Activated CD4-positive, alpha-beta T cell treated with anti-CD3 and anti-CD28 coated beads for 1 hour (primary cell): ENCODE measurements around the gene ELK4.

ENCODE experiments used
- DNase-seq: peaks from one replicate; pipeline ENCODE4 v3.0.0-alpha.2; 2020

The ELK4 gene, protein sequence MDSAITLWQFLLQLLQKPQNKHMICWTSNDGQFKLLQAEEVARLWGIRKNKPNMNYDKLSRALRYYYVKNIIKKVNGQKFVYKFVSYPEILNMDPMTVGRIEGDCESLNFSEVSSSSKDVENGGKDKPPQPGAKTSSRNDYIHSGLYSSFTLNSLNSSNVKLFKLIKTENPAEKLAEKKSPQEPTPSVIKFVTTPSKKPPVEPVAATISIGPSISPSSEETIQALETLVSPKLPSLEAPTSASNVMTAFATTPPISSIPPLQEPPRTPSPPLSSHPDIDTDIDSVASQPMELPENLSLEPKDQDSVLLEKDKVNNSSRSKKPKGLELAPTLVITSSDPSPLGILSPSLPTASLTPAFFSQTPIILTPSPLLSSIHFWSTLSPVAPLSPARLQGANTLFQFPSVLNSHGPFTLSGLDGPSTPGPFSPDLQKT

GRCh38 chr1:205631768-205632668 is at the start of gene ELK4:
Gene ELK4 (minus strand): TSS chr1:205632011. CDS start chr1:205623882, 8,129 bp downstream.
- DNase-seq, result peak; percentile 100

- no peak for DNase-seq
Observed at GRCh38 chr1:205681364-205681763, 49.6 kb upstream of the ELK4 start.

DNA sequence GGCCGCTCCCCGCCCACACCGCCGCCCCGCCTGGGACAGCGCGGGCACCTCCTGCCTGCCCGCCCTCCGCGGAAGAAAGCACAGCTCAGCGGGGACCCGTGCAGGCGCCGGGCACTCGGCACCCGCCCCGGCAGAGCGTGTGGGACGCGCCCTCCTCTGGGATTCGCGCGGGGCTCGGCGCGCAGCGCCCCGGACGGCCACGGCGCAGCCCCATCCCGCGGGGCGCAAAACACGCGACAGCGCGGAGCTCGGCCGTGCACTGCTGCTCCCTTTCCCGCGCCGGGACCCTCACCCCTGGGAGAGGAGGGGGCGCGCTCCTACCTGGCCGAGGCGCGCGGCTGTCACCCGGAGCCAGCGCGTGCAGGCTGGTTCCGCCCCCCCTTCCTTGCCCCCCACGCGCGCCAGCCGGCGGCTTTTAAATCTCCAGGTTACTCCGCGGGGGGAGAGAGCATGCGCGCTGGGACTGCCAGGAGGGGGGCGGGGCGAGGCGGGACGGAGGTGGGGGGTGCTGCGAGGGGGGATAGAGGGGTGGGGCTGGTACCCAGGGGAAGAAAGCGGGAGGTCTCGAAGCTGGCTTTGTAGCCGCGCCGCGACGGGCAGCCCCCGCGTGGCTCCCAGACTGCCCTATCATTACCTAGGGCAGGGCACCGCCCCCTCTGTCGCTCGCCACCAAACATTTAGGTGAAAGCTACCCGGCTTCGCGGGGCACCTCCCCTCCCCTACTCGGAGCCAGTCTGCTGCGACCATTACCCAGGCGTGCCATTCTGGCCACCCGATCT is 48.5 kb upstream of the ELK4 start, which contains the start of gene SLC45A3:
SLC45A3 (minus strand) TSS at position 437 of the 779 bp plus-strand sequence. CDS start 15,853 bp downstream, outside the sequence.
- no peak for DNase-seq

DNA sequence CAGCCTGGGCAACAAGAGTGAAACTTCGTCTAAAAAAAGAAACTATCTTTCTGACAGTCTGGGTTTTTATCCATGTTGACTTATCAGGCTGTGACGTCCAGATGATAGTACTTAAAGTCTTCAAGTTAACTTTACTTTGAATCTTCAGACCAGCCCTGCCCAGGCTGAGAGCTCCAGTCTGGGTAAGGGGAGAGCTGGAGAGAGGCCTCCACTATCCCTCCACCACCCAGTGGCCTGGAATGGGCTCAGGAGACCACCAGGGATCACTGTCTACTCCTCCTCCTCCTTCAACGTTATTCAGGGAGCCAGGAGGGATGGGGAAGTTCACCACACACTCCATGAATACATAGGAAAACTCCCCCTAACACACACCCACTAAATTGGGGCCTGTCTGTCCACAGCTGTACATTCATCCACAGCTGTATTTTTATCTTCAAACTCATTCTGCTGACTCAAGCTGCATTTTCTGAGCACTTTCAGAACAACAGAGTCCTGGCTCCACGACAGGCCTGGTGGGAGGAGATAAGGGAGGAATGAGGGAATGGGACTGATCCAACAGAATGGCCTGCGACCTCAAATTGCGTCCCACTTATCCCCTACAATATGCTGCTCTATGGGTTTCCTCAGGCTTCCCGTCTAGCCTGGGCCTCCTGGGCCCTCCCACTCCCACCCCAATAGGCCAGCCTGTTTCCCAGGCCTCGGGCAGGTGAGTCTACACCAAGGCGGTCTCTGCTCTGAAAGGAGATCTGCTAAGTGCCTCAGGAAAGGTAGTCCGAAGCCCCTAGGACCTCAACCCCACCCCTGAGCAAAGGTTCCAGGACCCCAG is 46.7 kb upstream of the ELK4 start:
- no peak for DNase-seq

GRCh38 chr1:205677167-205677566 is 45.4 kb upstream of the ELK4 start:
- no peak for DNase-seq

- DNase-seq, result no peak
Observed at GRCh38 chr1:205676597-205676996, 44.8 kb upstream of the ELK4 start.

DNA sequence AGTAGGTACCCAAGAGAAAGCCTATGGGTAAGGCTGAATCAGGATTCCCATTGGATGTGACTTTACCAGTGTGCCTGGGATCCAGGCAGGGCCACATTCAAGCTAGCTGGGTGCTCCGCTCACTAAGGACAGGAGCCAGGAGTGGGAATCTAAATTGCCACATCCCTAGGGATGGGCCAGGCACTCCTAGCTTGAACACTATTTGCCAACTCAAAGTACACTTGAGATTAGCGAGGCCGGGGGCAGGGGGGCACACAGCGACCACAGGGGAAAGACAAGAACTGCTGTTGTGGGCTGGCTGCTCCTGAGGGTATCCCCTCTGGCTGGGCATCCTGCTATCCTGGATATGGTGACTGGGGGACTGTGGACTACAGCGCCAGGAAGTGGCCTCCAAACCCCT is 44.2 kb upstream of the ELK4 start:
- no peak for DNase-seq

- DNase-seq, result no peak
Observed at GRCh38 chr1:205675247-205675646, 43.4 kb upstream of the ELK4 start.

GRCh38 chr1:205672970-205673369 is 41.2 kb upstream of the ELK4 start:
- no peak for DNase-seq

GRCh38 chr1:205672395-205672889 is 40.6 kb upstream of the ELK4 start:
- DNase-seq, result no peak

- DNase-seq, result no peak
Observed at GRCh38 chr1:205670611-205671430, 39.0 kb upstream of the ELK4 start.

- DNase-seq, result no peak
Observed at GRCh38 chr1:205670150-205670446, 38.3 kb upstream of the ELK4 start.

DNA sequence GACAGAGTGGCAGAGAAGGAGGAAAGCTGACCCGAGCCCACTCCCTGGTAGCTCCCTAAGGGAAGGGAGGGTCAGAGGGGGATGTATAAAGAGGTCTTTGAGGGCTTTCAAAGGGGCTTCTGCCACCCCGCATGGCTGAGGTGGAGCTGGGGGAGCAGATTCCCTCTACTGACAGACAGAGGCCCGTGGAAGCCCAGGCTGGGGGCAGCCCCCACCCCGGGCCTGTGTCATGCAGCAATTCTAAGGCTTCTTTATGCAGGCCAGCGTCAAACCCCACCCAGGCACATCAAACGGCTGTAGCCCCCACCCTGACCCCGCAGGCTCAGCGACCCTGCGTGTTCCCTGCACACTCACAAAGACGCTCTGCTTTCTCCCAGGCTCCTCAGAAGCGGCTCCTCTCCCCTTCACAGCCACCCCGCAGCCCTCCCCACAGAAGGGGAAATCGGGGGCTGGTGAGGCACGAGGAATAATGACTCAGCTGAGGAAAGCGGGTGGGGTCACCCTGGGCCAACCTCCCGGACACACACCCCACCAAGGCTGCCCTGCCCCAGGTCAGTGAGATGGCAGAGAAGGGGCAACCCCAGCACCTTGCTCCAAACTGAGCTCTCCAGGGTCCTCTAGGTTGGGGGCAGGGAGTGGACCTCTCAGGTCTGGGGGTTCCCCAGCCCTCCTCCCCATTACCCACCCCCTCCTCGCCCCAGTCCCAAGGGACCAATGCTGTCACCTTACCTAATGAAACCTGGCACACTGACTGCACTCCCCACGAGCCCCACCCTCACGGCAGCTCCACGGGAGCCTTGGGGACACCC is 37.7 kb upstream of the ELK4 start:
- DNase-seq, result no peak

DNA sequence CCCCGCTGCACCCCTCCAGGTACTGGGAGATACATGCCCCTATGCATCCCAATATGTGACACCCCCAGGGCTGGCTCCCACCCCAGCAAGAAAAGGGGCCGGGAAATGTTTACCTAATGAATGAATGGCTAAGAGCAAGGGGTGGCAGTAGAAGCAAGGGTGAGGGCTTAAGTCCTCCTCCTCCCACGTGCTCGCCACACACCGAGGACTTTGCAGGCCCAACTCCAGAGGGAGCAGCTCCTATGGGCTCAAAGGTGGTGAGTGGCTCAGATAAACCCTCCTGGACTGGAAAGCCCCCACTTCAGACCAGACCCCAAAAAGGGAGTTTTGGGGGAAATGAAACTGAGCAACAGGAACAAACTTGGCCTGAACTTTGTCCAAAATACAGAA is 37.1 kb upstream of the ELK4 start:
- DNase-seq, result no peak

GRCh38 chr1:205667909-205668643 is 36.3 kb upstream of the ELK4 start:
- no peak for DNase-seq

GRCh38 chr1:205666372-205667166 is 34.8 kb upstream of the ELK4 start:
- no peak for DNase-seq

- no peak for DNase-seq
Observed at GRCh38 chr1:205665201-205666045, 33.6 kb upstream of the ELK4 start.
